ENCODE results near the gene TM9SF4.

TM9SF4 gene

DNA sequence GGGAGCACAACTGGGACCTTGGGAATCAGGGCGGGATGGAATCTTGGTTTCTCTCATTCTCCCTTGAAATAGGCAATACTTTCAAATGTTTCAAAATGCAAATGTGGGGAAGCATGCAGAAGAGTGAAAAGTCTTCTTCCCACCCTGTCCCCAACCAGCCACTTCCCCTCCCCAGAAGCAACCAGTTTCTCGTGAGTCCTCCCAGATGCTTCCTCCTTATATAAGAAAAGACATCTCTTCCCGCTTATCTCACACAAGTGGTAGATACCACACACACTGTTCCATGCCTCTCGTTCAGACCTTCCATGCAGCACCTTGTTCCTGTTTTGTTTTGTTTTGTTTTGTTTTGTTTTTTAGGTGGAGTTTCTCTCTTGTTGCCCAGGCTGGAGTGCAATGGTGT is 32.3 kb upstream of the TM9SF4 start:
- DNase-seq (ENCODE audit: low read depth), result no peak
- no peak overlapping the region for H3K4me3 ChIP-seq (ENCODE audit: low read depth, low read length)
- in situ Hi-C loops (cut with HindIII; ENCODE audit: low sequenced_read_pairs), result no loop called here
- TF ChIP-seq, protein P1, sequence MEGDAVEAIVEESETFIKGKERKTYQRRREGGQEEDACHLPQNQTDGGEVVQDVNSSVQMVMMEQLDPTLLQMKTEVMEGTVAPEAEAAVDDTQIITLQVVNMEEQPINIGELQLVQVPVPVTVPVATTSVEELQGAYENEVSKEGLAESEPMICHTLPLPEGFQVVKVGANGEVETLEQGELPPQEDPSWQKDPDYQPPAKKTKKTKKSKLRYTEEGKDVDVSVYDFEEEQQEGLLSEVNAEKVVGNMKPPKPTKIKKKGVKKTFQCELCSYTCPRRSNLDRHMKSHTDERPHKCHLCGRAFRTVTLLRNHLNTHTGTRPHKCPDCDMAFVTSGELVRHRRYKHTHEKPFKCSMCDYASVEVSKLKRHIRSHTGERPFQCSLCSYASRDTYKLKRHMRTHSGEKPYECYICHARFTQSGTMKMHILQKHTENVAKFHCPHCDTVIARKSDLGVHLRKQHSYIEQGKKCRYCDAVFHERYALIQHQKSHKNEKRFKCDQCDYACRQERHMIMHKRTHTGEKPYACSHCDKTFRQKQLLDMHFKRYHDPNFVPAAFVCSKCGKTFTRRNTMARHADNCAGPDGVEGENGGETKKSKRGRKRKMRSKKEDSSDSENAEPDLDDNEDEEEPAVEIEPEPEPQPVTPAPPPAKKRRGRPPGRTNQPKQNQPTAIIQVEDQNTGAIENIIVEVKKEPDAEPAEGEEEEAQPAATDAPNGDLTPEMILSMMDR (IDR thresholded peaks at IDR 0.05; ENCODE audit: low read depth, low read length, missing control alignments), result no peak

DNA sequence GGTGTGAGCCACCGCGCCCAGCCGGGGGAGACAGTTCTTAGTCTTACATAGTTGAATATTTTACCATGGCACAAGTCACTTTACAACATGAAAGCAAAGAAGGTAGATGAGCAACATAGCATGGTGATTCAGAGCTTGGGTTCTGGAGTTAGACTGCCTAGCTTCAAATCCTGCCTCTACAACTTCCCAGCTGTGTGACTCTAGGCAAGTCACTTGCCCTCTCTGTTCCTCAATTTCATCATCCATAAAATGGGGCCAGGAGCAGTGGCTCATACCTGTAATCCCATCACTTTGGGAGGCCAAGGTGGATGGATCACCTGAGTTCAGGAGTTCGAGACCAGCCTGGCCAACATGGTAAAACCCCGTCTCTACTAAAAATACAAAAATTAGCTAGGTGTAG is 31.2 kb upstream of the TM9SF4 start:
- DNase-seq (ENCODE audit: low read depth), result no peak
- TF ChIP-seq, protein P1 (IDR thresholded peaks at IDR 0.05; ENCODE audit: low read depth, low read length, missing control alignments), result no peak
- H3K4me3 ChIP-seq (ENCODE audit: low read depth, low read length), result no peak overlapping the region
- in situ Hi-C loops (cut with HindIII; ENCODE audit: low sequenced_read_pairs), result no loop called here

DNA sequence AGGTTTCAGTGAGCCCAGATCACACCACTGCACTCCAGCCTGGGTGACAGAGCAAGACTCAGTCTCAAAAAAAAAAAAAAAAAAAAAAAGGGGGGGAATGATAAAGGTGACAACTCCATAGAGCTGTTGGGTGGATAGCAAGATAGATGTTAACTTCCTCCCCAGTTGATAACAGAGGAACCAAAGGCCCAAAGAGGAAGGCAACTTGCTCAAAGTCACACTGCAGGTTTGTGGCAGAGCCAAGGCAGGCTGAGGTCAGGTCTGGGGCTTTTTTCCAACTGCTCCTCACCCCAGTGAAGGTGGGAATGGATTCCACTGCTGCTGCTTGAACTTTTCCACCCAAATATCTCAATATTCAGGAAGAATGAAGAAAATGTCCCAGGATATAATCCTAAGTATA is 30.7 kb upstream of the TM9SF4 start:
- in situ Hi-C loops (cut with HindIII; ENCODE audit: low sequenced_read_pairs), result no loop called here
- no peak for DNase-seq (ENCODE audit: low read depth)
- TF ChIP-seq, protein P1 (IDR thresholded peaks at IDR 0.05; ENCODE audit: low read depth, low read length, missing control alignments), result no peak
- no peak overlapping the region for H3K4me3 ChIP-seq (ENCODE audit: low read depth, low read length)

DNA sequence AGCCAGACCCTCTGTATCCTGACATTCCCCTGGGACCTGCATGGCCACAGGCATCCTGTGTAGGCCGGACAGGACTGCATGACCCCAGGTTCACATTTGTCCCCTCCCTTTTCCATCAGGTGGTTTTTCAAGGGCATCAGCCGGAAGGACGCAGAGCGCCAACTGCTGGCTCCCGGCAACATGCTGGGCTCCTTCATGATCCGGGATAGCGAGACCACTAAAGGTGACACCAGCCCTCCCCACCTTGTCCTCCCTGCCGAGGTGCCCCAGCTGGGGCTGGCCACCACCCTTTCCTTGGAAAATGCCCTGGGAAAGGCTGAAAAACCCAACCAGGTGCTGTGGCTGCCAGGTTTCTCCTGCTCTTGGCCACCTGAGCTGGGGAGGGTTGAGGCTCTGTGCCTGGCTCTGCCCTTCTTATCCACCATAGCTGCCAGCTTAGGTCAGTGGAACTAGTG is 29.8 kb upstream of the TM9SF4 start:
- TF ChIP-seq, protein P1 (IDR thresholded peaks at IDR 0.05; ENCODE audit: low read depth, low read length, missing control alignments), result no peak
- DNase-seq (ENCODE audit: low read depth), result no peak
- no peak overlapping the region for H3K4me3 ChIP-seq (ENCODE audit: low read depth, low read length)
- in situ Hi-C loops (cut with HindIII; ENCODE audit: low sequenced_read_pairs), result loop anchor here (10.0 kb wide), 1 partner anchor 235 kb away; the partner anchor contains the start of gene FOXS1

DNA sequence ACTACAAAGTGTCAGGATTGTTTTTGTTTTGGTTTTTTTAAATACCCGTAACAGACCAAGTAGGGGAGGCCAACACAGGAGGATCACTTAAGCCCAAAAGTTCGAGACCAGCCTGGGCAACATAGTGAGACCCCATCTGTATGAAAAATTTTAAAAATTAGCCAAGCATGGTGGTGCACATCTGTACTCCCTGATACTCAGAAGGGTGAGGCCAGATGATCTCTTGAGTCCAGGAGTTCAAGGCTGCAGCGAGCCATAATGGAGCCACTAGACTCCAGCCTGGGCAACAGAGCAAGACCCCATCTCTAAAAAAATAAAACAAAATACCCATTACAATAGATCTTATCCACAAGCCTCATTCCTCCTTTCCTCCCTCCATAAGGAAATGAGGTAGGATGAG is 28.7 kb upstream of the TM9SF4 start:
- in situ Hi-C loops (cut with HindIII; ENCODE audit: low sequenced_read_pairs), result loop anchor here (10.0 kb wide), 1 partner anchor 236 kb away; the partner anchor contains the start of gene FOXS1
- no peak overlapping the region for H3K4me3 ChIP-seq (ENCODE audit: low read depth, low read length)
- DNase-seq (ENCODE audit: low read depth), result no peak
- TF ChIP-seq, protein P1 (IDR thresholded peaks at IDR 0.05; ENCODE audit: low read depth, low read length, missing control alignments), result no peak

DNA sequence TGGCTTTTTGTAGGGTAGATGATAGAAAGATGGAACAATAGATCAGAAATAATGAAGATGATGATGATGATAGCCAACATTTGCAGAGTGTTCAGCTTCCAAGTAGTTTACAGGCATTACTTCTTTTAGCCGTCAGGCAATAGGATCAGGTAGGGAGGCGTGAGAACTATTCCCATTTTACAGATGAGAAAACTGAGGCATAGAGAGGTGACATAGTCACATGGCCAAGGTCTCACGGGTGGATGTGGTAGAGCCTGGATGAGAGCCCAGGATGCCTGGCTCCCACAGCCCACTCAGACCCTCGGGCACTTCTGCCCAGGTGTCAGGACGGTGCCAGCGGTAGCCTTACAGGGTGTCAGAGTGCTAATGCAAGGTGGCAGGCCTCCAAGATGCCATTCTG is 26.0 kb upstream of the TM9SF4 start:
- TF ChIP-seq, protein P1 (IDR thresholded peaks at IDR 0.05; ENCODE audit: low read depth, low read length, missing control alignments), result no peak
- H3K4me3 ChIP-seq (ENCODE audit: low read depth, low read length), result no peak overlapping the region
- in situ Hi-C loops (cut with HindIII; ENCODE audit: low sequenced_read_pairs), result loop anchor here (10.0 kb wide), 1 partner anchor 239 kb away; the partner anchor contains the start of gene FOXS1
- DNase-seq (ENCODE audit: low read depth), result no peak
